DMS79 (cell line): ENCODE measurements around the gene PM20D2.
"Not testable (repeated sequence)": the region's sequence is repeated elsewhere in the genome, so short reads cannot be mapped to it uniquely, and the experiment has no call there.

Experiments
- DNase-seq: peaks from one replicate; lab custom pipeline; 2025; lab: John Stamatoyannopoulos, UW

PM20D2 gene

DNA sequence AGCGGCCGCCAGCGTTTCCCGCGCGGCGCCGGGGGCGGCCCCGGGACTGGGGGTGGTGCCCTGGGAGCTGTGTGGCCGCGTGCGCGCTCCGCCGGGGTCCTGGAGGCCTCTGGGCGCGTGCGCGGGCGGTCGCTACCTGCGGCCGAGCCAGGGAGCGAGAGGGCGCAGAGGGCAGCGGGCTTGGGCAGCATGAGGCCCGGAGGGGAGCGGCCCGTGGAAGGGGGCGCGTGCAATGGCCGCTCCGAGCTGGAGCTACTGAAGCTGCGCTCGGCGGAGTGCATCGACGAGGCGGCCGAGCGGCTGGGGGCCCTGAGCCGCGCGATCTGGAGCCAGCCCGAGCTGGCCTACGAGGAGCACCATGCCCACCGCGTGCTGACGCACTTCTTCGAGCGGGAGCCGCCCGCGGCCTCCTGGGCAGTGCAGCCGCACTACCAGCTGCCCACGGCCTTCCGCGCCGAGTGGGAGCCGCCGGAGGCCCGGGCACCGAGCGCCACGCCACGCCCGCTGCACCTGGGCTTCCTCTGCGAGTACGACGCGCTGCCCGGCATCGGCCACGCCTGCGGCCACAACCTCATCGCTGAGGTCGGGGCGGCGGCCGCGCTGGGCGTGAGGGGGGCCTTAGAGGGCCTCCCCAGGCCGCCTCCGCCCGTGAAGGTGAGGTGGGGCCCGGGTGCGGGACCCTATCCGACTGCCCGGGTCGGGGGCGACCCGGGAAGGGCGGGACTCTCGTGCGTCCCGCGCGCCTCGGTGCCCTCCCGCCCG is at the start of gene PM20D2:
TSS of gene PM20D2 (plus strand) at position 100 of the 762 bp plus-strand sequence. CDS start at position 190, 90 bp downstream.
- DNase-seq, result peak; percentile 67

GRCh38 chr6:89098461-89098860 is 47.4 kb upstream of the PM20D2 start:
- no peak for DNase-seq

DNA sequence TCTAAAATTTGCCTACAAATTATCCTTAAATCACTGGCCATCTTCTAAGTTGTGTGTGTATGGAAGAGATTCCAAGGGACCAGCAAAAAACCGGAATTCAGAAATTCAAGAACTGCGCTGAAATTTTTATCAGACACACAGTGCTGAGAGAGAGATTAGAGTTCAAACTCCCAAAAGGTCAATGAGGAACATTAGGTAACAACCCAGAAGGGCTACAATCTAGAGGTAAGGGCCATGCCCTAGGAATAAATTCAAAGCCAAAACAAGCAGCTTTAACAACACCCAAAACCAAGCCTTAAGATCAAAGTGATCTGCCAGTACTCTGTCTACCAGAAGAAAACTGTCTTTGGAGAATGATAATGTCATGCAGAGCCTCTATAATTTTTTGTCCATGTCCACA is 45.7 kb upstream of the PM20D2 start:
- no peak for DNase-seq

DNA sequence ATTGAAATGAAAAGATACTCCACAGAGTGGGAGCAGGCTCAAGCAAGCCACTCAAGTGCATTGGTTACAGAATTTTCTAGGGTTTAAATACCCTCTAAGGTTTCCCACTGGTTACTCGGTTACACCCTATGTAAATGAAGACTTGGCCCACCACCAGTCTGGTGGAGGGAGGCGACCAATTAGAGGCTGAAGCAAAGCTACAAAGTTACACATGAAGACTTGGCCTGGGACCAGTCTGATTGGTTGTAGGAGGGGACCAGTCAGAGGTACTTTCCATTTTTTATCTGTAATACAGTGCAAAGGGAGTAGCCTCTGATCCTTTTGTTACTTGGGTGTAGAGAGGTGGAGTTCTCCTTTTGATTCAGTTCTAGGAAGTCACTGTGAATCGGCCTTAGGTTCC is 35.6 kb upstream of the PM20D2 start:
- DNase-seq, result no peak

- no peak for DNase-seq
Observed at GRCh38 chr6:89111933-89112332, 33.9 kb upstream of the PM20D2 start.

GRCh38 chr6:89116702-89117101 is 29.2 kb upstream of the PM20D2 start:
- DNase-seq, result no peak

DNA sequence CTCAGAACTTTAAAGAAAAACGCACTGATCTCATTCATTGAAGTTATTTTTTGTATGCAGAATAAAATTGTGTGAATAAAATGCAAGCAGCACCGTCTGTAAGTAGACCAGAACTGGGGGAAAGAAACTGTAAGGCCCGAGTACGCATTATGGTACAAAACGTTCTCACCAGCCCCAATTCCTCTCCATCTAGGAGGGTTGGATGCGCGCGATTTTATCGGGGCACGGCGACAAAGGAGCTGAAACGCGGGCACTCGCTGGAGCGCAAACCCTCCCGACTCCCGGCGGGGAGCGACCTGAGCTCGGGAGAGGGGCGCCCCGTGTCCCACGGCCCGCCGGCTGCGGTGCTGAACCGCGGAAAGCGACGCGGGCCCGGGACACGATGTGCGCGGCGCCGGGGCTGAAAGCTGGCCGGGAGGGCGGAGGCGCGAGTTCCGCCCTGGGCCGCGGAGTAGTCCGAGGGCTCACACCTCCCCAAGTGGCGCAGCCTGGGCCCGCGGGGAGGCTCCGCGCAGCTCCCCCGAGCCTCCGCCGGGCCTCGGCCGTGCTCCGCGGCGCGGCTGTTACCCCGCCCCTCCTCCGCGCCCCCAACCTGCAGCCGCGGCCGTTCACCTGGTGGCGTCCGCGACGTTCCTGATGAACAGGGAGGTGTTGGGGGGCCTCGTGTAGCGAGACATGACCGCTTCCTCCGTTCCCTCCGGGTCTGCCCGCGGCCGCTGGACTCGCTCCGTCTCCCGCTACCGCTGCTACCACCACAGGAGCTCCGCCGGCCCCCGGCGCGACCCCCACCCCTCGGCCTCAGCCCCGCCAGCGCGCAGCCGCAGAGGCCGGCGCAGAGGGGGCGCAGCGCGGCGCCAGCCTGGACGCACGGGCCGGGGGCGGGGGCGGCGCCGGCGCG is 28.4 kb upstream of the PM20D2 start, which contains the start of gene SRSF12:
TSS of gene SRSF12 (minus strand) at position 861 of the 898 bp plus-strand sequence. CDS start at position 677, 184 bp downstream.
- peak; percentile 16 for DNase-seq

GRCh38 chr6:89118931-89119330 is 26.9 kb upstream of the PM20D2 start:
- no peak for DNase-seq

DNA sequence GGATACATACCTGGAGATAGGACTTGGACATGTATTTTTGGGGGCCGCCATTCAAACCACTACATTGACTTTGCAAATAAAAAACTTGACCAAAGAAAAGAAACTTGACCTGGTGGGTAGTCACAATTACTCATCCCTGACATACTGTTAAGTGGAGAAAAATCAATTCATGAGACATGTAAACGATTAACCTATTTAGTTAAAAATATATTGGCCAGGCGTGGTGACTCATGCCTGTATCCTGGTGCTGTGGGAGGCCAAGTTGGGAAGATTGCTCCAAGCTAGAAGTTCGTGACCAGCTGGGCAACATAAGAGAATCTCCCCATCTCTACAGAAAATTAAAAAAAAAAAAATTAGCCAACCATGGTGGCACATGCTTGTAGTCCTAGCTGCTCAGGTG is 25.5 kb upstream of the PM20D2 start:
- DNase-seq, result no peak

DNA sequence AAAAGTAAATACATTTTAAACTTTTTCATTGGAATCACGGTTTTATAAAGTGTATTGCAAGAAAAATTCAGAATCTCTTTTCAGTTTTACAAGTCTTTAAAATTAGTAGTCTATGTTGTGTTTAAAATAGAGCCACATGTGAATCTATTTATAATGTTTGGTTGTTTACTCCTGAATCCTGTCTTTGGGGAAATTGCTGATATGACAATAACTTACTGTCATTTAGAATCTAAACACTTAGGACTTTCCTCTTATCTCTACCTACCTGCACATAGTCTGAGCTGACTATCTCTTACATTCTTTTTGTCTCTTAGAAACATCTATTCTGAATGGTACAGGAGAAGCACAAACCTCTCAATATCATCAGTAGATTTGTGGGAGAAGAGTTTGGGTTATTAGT is 23.9 kb upstream of the PM20D2 start:
- DNase-seq, result no peak

GRCh38 chr6:89122625-89123024 is 23.2 kb upstream of the PM20D2 start:
- peak; percentile 13 for DNase-seq

DNA sequence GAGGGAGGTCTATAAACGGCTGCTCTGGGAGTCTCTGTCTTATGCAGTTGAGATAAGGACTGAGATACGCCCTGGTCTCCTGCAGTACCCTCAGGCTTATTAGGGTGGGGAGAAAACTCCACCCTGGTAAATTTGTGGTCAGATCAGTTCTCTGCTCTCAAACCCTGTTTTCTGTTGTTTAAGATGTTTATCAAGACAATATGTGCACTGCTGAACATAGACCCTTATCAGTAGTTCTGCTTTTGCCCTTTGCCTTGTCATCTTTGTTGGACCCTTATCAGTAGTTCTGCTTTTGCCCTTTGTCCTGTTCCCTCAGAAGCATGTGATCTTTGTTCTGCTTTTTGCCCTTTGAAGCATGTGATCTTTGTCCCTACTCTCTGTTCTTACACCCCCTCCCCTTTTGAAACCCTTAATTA is 17.6 kb upstream of the PM20D2 start:
- DNase-seq, result not testable (repeated sequence)

- DNase-seq, result no peak
Observed at GRCh38 chr6:89131599-89131998, 14.3 kb upstream of the PM20D2 start.

- DNase-seq, result no peak
Observed at GRCh38 chr6:89132057-89132456, 13.8 kb upstream of the PM20D2 start.

DNA sequence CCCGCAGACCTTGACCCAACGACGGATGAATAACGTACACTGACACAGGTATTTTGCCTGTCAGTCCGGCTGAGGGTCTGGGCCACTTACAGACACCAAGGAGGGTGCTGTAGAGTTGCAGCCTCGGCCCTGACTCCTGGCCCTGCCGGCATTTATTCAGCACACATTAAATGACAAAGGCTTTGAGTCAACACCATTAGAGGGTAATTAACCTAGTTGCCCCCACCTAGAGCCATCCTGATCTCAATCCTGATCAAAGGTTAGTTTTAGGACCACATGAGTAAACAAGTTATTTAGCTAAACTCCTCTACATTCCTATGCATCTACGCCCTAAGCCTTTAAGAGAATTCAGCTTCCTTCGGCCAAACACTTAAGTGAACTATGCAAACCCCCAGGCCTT is 11.9 kb upstream of the PM20D2 start:
- DNase-seq, result no peak

GRCh38 chr6:89134723-89135122 is 11.1 kb upstream of the PM20D2 start:
- DNase-seq, result no peak

DNA sequence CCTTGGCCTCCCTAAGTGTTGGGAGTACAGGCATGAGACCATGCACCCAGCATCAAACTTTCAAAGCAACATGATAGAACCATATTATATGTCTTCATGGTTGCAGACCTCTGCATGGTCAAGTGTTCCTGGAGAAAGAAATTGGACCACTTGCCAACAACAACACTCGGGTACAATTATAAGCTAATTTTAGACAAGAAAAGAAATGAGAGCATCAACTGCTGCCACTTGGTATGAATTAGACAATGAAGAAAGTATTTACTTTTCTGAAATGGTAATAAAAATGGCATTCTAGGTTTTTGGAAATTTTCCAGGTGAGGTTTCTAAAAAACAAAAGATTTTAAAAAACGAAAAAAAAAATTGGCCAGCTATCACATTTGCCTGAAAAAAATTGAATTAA is 7.7 kb upstream of the PM20D2 start:
- DNase-seq, result no peak

- no peak for DNase-seq
Observed at GRCh38 chr6:89139509-89140346, 6.1 kb upstream of the PM20D2 start.

DNA sequence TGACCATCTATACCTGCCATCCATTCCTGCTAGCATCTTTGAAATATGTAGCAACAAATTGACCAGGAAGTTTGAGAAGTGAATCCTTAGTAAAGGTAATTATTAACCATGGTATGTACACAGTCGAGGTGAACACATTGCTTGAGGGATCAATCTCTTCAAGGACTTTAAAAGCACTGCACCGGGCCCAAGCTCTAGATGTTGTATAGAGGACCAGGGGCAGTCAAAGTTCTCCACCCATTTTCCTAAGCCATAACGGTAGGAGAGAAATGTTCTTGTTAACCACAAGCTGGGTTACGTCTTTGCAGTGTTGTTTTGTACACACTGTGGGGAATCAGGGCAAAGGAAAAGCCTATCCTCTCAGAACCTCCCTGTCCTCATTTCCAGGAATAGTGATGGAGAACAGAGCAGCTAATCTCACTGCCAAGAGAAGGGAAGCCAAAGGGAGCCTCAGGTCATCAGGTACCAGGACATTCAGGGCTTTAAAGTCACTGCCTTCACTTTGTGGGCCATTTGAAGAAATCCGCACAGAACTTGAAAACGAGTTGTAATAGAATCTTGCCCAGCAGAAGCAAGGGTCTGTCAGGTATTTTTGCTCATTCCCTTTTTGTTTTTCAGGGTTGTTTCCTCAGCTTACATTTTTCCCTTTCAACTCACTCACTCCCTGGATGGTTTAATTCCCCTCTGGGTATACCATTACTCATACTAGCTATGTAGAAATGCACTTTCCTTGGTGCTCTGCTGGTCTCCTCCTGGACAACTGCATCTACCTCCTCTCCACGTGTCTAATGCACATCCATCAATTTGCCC is 5.3 kb upstream of the PM20D2 start:
- no peak for DNase-seq

- DNase-seq, result no peak
Observed at GRCh38 chr6:89144354-89144906, 1.4 kb upstream of the PM20D2 start.
